HG02973 (cell line): ENCODE measurements around the gene SCN9A.
"Not testable (repeated sequence)": the region's sequence is repeated elsewhere in the genome, so short reads cannot be mapped to it uniquely, and the experiment has no call there.

Source experiments
- ATAC-seq: cut with Tn5 transposase; IDR thresholded peaks from one replicate; pipeline ENCODE4 v1.9.1; 2021; ENCODE audit warnings: moderate library complexity; ENCODE audit not compliant: unreplicated experiment

SCN9A gene

GRCh38 chr2:166256896-166257295 lies 118.8 kb downstream of the SCN9A start:
- ATAC-seq: no peak

- no peak for ATAC-seq
Observed at GRCh38 chr2:166249318-166249717, 126.4 kb downstream of the SCN9A start.

GRCh38 chr2:166246901-166247300 lies 128.8 kb downstream of the SCN9A start:
- no peak for ATAC-seq

- no peak for ATAC-seq
Observed at GRCh38 chr2:166242309-166242708, 133.4 kb downstream of the SCN9A start.

GRCh38 chr2:166240387-166241313 lies 135.1 kb downstream of the SCN9A start:
- ATAC-seq: no peak

GRCh38 chr2:166239548-166239947 lies 136.2 kb downstream of the SCN9A start:
- no peak for ATAC-seq

- no peak for ATAC-seq
Observed at GRCh38 chr2:166238176-166238575, 137.6 kb downstream of the SCN9A start.

- ATAC-seq: no peak
Observed at GRCh38 chr2:166234112-166234846, 141.5 kb downstream of the SCN9A start.

- ATAC-seq: no peak
Observed at GRCh38 chr2:166233244-166233643, 142.5 kb downstream of the SCN9A start.

GRCh38 chr2:166230724-166231070 lies 145.0 kb downstream of the SCN9A start:
- no peak for ATAC-seq

- no peak for ATAC-seq
Observed at GRCh38 chr2:166230024-166230723, 145.6 kb downstream of the SCN9A start.

- ATAC-seq: no peak
Observed at GRCh38 chr2:166229678-166230023, 146.1 kb downstream of the SCN9A start.

- ATAC-seq: no peak
Observed at GRCh38 chr2:166224197-166224596, 151.5 kb downstream of the SCN9A start.

GRCh38 chr2:166223298-166223697 lies 152.4 kb downstream of the SCN9A start:
- ATAC-seq: no peak

GRCh38 chr2:166211079-166211478 lies 164.7 kb downstream of the SCN9A start:
- no peak for ATAC-seq

GRCh38 chr2:166209944-166210343 lies 165.8 kb downstream of the SCN9A start:
- not testable (repeated sequence) for ATAC-seq

- ATAC-seq: not testable (repeated sequence)
Observed at GRCh38 chr2:166209367-166209766, 166.4 kb downstream of the SCN9A start.

GRCh38 chr2:166206153-166206552 lies 169.6 kb downstream of the SCN9A start:
- not testable (repeated sequence) for ATAC-seq

GRCh38 chr2:166202778-166203177 lies 173.0 kb downstream of the SCN9A start:
- ATAC-seq: no peak

GRCh38 chr2:166197446-166197845 lies 178.3 kb downstream of the SCN9A start:
- no peak for ATAC-seq

GRCh38 chr2:166193407-166193806 lies 182.3 kb downstream of the SCN9A start:
- ATAC-seq: no peak

- no peak for ATAC-seq
Observed at GRCh38 chr2:166188084-166188483, 187.7 kb downstream of the SCN9A start.
